Measurements from ENCODE around the gene TRAF3IP3.
A peak's percentile ranks its signal among the peaks of the same experiment; 100 is the strongest.
"Not testable (repeated sequence)": the region's sequence is repeated elsewhere in the genome, so short reads cannot be mapped to it uniquely, and the experiment has no call there.

The TRAF3IP3 gene

GRCh38 chr1:209769171-209769904 is 13.5 kb downstream of the TRAF3IP3 start:
- DNase-seq, result peak; percentile 83

GRCh38 chr1:209769971-209770370 is 14.1 kb downstream of the TRAF3IP3 start:
- DNase-seq, result no peak

GRCh38 chr1:209770636-209771415 is 15.0 kb downstream of the TRAF3IP3 start:
- no peak for DNase-seq

GRCh38 chr1:209772126-209772525 is 16.3 kb downstream of the TRAF3IP3 start:
- DNase-seq, result no peak

DNA sequence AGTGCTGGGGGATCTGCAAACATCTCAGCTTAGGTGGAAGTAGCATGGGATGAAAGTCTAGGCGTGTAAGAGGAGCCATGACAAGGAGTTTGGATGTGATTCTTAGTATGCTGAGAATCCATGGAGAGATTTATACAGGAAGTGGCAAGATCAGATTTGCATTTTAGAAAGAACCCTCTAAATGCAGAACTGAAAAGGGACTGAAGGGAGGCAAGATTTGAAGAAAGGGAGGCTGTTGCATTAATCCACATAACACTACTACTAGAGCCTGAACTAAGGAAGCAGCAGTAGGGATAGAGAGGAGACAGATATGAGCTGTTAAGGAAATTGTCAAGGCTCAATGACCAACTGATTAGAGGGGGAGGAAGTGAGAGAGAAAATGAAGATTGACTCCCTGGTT is 18.7 kb downstream of the TRAF3IP3 start:
- no peak for DNase-seq

DNA sequence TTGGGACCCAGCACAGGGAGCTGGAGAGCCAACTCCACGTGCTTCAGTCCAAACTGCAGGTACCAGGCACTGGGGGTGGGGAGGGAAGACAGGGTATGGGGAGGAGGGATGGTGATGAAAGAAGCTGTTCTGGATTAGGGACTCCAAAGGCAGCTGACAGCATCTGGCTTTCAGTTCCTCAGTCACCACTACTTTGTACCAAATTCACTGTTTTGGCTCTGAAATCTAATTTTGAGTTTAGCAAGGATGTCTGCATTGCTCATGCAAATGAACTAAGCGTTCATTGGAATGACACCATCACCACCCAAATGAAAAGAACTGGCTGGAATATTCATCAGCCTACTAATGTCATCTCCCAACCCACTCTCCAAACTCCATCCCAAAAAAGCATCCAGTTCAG is 19.8 kb downstream of the TRAF3IP3 start:
- no peak for DNase-seq

- no peak for DNase-seq
Measured at GRCh38 chr1:209777587-209777986, 21.7 kb downstream of the TRAF3IP3 start.

DNA sequence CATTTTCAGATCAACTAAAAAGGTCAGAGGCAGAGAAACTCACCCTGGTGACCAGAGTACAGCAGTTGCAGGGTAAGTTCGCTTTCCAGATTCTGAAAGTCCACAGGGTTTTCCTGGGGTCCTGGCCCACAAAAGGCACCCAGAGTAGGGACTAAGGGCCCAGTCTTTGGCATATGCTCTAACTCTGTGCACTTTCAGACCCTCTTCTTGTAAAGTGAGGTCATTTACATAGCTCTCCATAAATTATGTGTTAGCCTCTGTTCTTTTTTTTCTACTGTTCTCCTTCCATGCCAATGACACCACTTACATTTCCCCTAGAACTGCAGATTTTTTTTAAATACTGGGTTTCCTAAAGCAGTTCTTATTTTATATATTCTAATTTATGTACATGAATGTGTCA is 22.2 kb downstream of the TRAF3IP3 start:
- DNase-seq, result no peak

- DNase-seq, result no peak
Measured at GRCh38 chr1:209780268-209780667, 24.4 kb downstream of the TRAF3IP3 start.

DNA sequence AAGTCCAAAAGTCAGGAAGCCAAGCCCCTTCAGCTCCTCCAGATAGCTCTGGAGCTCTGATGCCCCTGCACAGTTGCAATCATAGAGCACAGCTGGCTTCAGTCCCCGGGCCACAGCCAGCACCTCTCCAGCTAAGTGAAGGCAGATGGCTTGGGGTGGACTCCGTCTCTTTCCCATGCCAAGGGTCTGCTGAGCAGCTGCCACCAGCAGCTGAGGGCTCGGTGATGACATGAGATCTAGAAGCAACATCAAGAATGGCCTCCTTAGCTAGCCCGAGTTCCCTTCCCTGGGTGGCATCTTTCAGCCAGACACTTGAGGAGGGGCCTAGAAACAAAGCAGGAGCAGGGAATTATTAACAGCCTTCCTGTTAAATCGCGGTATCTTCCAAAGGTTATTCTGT is 27.5 kb downstream of the TRAF3IP3 start:
- no peak for DNase-seq

GRCh38 chr1:209784265-209785169 is 28.7 kb downstream of the TRAF3IP3 start, which contains the start of gene C1orf74:
TSS of gene C1orf74 (minus strand) at chr1:209784559. CDS start at chr1:209783634, 925 bp downstream.
- peak; percentile 100 for DNase-seq

DNA sequence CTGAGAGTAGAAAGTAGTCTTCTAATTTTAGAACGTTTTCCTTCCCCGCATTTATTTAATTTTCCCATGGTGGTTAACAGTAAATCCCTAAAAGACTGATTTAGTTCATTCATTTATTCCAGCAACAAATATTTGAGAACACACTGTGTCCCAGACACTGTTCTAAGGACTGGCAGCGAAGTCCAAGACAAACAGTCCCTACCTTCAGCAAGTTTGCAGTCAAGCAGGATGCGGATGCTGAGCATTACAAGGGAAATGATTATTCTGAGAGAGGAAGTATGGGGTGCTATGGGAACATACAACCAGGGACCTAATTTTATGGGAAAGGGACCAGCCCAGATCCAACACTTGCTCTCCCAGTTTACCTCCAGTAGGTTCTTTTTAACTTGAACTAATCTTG is 29.7 kb downstream of the TRAF3IP3 start:
- DNase-seq, result no peak

DNA sequence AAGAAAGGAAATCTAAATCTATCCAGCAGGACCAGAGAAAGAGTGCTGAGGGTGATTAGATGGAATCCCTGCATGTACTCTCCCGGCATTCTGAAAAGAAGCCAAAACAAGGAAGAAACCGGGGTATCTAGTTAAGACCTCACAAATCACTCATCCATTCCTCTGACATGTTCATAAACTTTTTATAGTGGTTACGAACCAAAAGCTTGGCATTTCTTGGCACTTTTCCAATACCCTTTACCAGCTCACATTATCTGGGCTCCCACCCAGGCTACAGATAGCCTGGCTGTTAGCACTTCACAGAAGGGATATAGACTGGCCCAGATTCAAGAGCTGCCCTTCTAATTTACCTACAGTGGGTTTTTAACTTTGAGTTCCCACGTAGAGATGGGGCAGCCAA is 30.3 kb downstream of the TRAF3IP3 start:
- no peak for DNase-seq

GRCh38 chr1:209787551-209787950 is 31.7 kb downstream of the TRAF3IP3 start:
- DNase-seq, result no peak

GRCh38 chr1:209789245-209789644 is 33.4 kb downstream of the TRAF3IP3 start:
- no peak for DNase-seq

DNA sequence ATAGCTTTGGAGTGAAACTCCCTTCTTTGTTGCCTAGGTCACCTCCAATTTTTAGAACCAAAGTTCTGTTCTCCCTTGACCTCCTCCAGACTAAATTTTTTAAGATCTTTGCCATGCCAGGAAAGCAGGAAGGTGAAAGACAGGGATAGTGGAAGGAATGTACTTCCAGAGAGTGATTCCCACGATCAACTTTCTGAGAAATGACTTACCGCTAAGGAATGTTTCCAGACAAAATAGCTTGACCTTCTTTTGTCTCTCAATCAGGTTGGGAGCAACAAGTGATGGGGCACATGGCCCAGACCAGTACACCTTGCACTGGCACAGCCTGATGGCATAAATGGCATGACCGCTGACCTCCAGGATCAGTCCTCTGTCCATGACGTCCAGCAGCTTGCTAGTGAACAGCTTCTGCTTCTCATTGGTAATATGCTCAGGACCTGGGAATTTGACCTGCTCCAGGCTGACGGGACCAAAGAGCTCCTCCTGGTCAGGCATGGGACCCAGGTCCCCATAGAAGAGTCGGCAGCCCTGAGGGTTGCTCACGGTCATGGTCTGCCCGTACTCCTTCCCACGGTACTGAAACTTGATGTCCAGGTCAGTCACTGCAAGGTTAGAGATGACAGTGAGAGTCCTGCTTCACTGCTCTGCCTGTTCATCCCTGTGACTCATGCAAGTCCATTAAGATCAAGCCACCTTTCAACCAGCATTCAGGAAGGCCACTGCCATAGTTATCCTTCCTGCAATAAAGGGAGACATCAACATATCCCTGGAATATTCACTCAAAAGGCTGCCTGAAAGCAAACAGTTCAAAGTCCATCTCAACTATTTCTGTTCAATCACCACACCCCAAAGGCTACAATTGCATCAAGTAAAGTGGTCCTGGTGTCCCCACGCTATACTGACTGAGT is 34.7 kb downstream of the TRAF3IP3 start:
- DNase-seq, result no peak

GRCh38 chr1:209791920-209792319 is 36.1 kb downstream of the TRAF3IP3 start:
- no peak for DNase-seq

DNA sequence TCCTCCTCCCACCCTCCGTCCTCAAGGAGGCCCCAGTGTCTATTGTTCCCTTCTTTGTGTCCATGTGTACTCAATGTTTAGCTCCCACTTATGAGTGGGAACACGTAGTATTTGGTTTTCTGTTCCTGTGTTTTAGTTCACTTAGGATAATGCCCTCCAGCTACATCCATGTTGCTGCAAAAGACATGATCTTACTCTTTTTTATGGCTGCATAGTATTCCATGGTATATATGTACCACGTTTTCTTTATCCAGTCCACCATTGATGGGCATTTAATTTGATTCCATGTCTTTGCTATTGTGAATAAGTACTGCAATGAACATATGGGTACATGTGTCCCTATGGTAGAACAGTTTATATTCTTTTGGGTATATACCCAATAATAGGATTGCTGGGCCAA is 37.9 kb downstream of the TRAF3IP3 start:
- DNase-seq, result not testable (repeated sequence)

DNA sequence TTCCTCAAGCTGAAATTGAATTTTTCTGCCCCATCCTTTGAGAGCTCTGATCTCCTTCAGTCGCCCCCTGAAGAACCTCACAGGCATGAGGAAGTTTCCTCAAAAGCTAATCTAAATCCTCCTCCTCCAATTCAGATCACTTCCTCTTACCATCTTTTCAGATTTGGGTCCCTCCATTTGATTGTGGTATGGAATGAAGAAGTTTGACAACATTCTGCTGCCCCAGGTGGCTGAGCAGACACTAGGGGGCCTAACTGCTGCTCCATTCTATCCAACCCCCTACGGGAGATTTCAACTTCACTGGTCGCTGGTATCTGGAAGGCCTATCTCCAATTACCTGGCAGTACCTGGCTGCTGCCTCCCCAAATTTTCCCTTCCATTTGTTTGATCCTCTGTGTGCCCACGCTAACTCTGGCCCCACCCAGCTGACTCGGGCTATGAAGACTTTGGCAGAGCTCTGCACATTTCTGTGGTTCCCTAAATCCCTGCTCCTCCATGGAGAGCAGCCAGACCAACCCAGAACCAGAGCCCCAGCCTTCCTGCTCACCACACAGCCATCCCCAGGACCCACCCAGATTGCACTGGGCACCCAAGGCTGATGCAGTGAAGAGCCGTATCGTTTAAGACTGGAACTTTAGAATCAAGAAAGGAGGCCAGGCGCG is 42.3 kb downstream of the TRAF3IP3 start:
- no peak for DNase-seq

DNA sequence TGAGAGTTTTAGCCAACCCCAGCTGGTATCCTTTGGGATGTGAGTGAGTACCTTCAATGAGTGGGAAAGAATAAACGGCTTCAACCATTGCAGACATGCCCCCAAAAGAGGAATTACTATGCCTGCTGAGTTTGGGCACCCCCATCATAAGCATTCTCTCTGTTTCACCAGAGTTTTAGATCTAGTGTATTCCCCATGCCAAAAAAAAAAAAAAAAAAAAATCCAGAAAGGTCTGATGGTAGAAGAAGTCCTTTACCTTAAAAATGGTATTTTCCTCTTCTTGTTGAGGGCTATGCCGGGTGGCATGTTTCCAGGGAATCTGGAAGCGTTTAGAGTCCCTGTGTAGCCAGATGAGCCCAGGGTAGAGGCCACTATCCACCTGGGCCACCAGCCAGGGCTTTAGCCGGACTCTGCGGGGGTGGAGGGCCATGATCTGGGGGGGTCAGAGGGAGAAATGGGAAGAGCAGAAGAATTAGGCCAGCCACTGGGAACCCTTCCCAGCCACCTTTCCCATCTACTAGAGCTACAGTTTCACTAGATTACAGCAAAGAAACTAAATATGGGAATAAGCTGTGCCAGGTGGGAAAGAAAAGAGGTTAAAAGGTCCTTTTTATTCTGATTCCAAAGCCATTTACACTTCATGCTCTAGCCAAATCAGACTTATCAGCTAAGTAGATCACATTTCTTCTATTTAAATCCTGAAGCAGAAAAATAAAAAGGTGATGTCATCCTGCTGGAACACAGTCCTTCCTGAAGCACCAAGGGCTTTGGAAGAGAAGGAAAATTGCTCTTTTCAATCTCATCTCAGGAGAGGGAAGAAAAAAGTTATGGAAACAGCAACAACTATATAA is 45.4 kb downstream of the TRAF3IP3 start:
- DNase-seq, result no peak

Measured in stimulated activated CD4-positive, alpha-beta T cell treated with anti-CD3 and anti-CD28 coated beads, Interleukin-4, amount 100 ng/mL, for 24 hours (primary cell).